Choroid plexus epithelial cell (primary cell): ENCODE results near the gene IFT27.

Experiments
- DNase-seq: peaks from one replicate; pipeline ENCODE4 v3.0.0-alpha.2; 2010; ENCODE audit warnings: low read depth
- H3K4me3 ChIP-seq: 2 replicates; pipeline ENCODE4 v1.5.1; 2011; ENCODE audit warnings: low read depth, mild to moderate bottlenecking, control low read depth, low read length, moderate library complexity
- CTCF ChIP-seq: conservative IDR thresholded peaks from 2 replicates; pipeline ENCODE4 v1.5.1; 2011; ENCODE audit warnings: low read depth, mild to moderate bottlenecking, control low read depth, inconsistent platforms, low read length, moderate library complexity

Gene IFT27

DNA sequence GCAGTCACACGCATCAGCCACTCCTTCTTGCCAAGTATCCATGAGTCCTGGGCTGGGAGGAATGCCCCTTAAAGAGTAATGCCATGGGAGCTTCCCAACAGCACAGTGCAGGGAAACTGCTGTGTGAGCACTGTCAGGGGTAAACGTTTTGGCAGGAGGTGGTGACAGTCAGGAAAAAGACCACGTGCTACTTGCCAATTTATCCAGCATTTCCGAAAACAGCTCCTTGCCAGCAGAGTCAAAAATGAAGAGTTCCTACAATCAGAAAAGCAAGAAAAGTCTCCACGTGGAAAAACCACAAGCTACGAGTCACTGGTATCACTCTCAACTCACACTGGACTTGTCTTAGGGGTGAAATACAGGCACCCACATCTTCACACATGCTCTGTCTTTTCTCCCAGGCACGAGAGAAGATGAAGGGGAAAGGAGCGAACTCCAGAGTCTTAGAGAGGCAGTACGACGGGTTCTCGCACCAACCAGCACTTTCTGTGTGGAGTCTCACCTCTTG, 9.9 kb downstream of the IFT27 start:
- H3K4me3 ChIP-seq: no peak overlapping the region
- DNase-seq: peak; percentile 14
- no peak for TF ChIP-seq CTCF

DNA sequence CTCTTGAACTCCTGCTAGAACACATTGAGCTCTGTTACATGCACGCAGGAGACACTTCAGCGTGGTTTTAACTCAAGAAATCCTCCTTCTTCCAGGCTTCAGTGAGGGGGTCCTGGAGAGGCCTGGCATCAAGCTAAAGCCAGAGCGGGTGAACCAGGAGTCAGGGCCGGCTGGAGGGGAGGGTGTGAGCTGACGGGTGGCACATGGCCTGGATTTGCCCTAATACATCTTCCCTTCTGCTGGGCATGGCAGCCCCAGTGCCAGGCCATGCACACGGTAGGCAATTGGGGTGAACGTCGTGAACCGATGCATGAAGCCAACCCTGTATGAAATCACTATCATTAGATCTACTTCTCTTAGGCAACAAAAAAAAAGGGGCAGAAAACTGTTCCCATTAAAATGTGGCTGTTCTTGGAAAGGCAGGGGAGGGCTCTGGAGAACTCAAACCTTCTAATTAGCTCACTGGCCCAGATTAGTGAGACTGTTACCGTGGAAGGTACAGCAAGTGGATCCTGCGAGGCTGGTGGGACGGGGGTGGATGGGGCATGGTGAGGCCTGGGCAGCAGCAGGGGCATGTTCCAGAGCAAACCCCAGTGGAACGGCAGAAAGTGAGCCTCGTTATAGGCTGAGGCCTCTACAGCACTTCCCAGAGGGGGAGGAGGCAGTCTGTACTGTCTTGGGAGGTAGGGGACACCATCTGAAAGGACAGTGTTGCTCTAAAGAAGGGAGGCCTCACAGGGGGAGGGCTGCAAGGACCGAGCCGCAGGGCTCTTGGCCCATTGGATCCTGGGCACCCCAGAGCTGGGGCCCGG, 10.6 kb downstream of the IFT27 start:
- DNase-seq: no peak
- H3K4me3 ChIP-seq: no peak overlapping the region
- no peak for TF ChIP-seq CTCF

- no peak for TF ChIP-seq CTCF
- DNase-seq: no peak
- H3K4me3 ChIP-seq: no peak overlapping the region
These were observed 11.3 kb downstream of the IFT27 start for GRCh38 chr22:36764641-36765040.

DNA sequence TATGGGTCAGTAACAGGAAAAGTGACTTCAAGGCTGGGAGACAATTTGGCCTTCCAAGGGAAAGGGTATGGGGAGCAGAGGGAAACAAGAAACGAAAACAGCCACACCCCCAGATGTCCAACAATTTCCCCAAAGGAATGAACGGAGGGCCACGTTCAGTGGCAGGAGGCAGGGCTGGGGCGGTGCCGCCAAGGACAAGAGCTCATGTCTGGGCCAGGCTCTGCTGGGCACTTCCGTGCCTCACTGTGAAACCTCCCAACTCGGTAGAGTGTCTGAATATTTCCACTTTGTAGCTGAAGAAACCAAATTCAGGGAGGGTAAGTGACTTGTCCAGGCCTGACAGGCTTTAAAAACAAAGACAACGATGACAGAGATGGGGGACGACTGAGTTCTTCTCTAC, 11.9 kb downstream of the IFT27 start:
- H3K4me3 ChIP-seq: no peak overlapping the region
- no peak for TF ChIP-seq CTCF
- DNase-seq: no peak

- no peak for DNase-seq
- TF ChIP-seq CTCF: no peak
- no peak overlapping the region for H3K4me3 ChIP-seq
These were observed 12.3 kb downstream of the IFT27 start for GRCh38 chr22:36763576-36763975.

- no peak for DNase-seq
- no peak overlapping the region for H3K4me3 ChIP-seq
- no peak for TF ChIP-seq CTCF
These were observed 13.1 kb downstream of the IFT27 start for GRCh38 chr22:36762687-36763260.
